HepG2 (cell line): ENCODE results near the gene SPHK1. TPM values are rescaled to one million over a fixed set of nuclear protein-coding genes. Genes with fewer than 3 reads are reported as not detected.

Source experiments
- ATAC-seq: fragments of 200-7000 bp; cut with Tn5 transposase; 3 replicates; pipeline ENCODE4 v1.9.1; 2020; ENCODE audit warnings: mild to moderate bottlenecking, moderate library complexity
- BruUV-seq: library from RNA; stranded (reverse); fragments of 400-500 nt; replicated peaks from 2 replicates; lab custom pipeline; 2021; lab: Mats Ljungman, UMichigan
- CTCF ChIA-PET: fragments of 300-600 bp; formaldehyde crosslinking; extraction: SDS; loops from one replicate; lab custom pipeline; 2021; ENCODE audit warnings: low total read pairs, inconsistent platforms, low intra/inter-chr PET ratio; lab: Yijun Ruan, JAX
- POLR2A ChIA-PET: fragments of 350-600 bp; sonication (Branson Sonifier 250); formaldehyde crosslinking; loops from one replicate; lab custom pipeline; 2020; ENCODE audit warnings: antibody characterized with exemption, inconsistent platforms; lab: Yijun Ruan, JAX
- DNase-seq: peaks from one replicate; pipeline ENCODE4 v3.0.0-alpha.2; 2015; ENCODE audit warnings: low spot score
- FAIRE-seq: peaks from 3 replicates; lab custom pipeline; 2011; peaks lifted over from hg19 to GRCh38; lab: Jason Lieb, UNC
- H2AFZ ChIP-seq: one replicate; pipeline ENCODE4 v1.6.1; 2011; ENCODE audit warnings: low read length, inconsistent platforms
- H3K27ac ChIP-seq: fragments of 300-600 bp; 3 replicates; pipeline ENCODE4 v1.8.0; 2011; ENCODE audit warnings: mixed run types, mild to moderate bottlenecking, mixed read lengths, low read length, inconsistent platforms; ENCODE audit not compliant: insufficient read depth; ENCODE audit errors: extremely low read length
- H3K27me3 ChIP-seq, 2 experiments: fragments of 200-600 bp in 1 of 2; 2 replicates in 1 of 2; 3 replicates in 1 of 2; pipeline versions ENCODE4 v1.6.0 to v1.8.0; 2011; ENCODE audit warnings: low read length in 2 of 2, mild to moderate bottlenecking in 2 of 2, moderate library complexity in 2 of 2, inconsistent platforms in 1 of 2; ENCODE audit not compliant: insufficient read depth in 2 of 2, control insufficient read depth in 1 of 2
- H3K36me3 ChIP-seq, 2 experiments: fragments of 200-600 bp in 1 of 2; replicated peaks in 1 of 2; 2 replicates in 1 of 2; 3 replicates in 1 of 2; pipeline versions ENCODE4 v1.5.1 to v1.8.0; 2011; ENCODE audit warnings: low read length in 2 of 2, inconsistent platforms in 1 of 2; ENCODE audit not compliant: insufficient read depth in 2 of 2, control insufficient read depth in 1 of 2
- H3K4me1 ChIP-seq: 2 replicates; pipeline ENCODE4 v1.5.1; 2012; ENCODE audit warnings: low read length, inconsistent platforms; ENCODE audit not compliant: insufficient read depth
- H3K4me2 ChIP-seq: 2 replicates; pipeline ENCODE4 v1.6.0; 2011; ENCODE audit warnings: low read depth, low read length, inconsistent platforms
- H3K4me3 ChIP-seq, 3 experiments: fragments of 200-600 bp in 1 of 3; sonication (generic), shearing (Covaris generic) in 1 of 3; replicated peaks in 1 of 3; 2 replicates each; pipeline ENCODE4 v1.5.1; 2011 to 2016; ENCODE audit warnings: low read length in 3 of 3, inconsistent platforms in 2 of 3, low read depth in 2 of 3, mild to moderate bottlenecking in 2 of 3, control low read depth in 1 of 3, mixed read lengths in 1 of 3; ENCODE audit not compliant: insufficient read depth in 1 of 3
- H3K79me2 ChIP-seq: one replicate; pipeline ENCODE4 v1.6.1; 2011; ENCODE audit warnings: low read length, inconsistent platforms; ENCODE audit not compliant: insufficient read depth
- H3K9ac ChIP-seq: 2 replicates; pipeline ENCODE4 v1.6.0; 2011; ENCODE audit warnings: mild to moderate bottlenecking, low read depth, low read length, inconsistent platforms; ENCODE audit not compliant: insufficient read depth
- H3K9me3 ChIP-seq: 2 replicates; pipeline ENCODE4 v1.5.1; 2012; ENCODE audit warnings: mild to moderate bottlenecking, low read length
- H4K20me1 ChIP-seq: 2 replicates; pipeline ENCODE4 v1.6.0; 2011; ENCODE audit warnings: inconsistent platforms, mild to moderate bottlenecking, low read length, moderate library complexity; ENCODE audit not compliant: insufficient read depth
- ATF4 ChIP-seq, 2 experiments: fragments of 450-650 bp in 1 of 2; sonication (generic) in 1 of 2; formaldehyde crosslinking; IDR thresholded peaks; 2 replicates each; pipeline versions ENCODE4 v1.5.0 to v1.8.0; 2020 to 2022; ENCODE audit warnings: mild to moderate bottlenecking in 1 of 2, missing genetic modification reagents in 1 of 2
- TBX3 ChIP-seq: fragments of 450-650 bp; IDR thresholded peaks from 2 replicates; pipeline ENCODE4 v1.6.1; 2017; ENCODE audit warnings: antibody characterized with exemption, mild to moderate bottlenecking, inconsistent platforms, borderline replicate concordance
- ZBTB4 ChIP-seq: sonication (generic); formaldehyde crosslinking; IDR thresholded peaks from 2 replicates; pipeline ENCODE4 v1.4.0; 2020; ENCODE audit warnings: missing genetic modification reagents, mild to moderate bottlenecking, borderline replicate concordance
- ZNF784 ChIP-seq: sonication (generic); formaldehyde crosslinking; IDR thresholded peaks from 2 replicates; pipeline ENCODE4 v1.5.1; 2020; ENCODE audit warnings: missing genetic modification reagents, mild to moderate bottlenecking, borderline replicate concordance
- WGBS: methylation state at CpG from one replicate; pipeline ENCODE4 v1.1.6; 2017; ENCODE audit warnings: low lambda C conversion rate; 5-methylcytosine and 5-hydroxymethylcytosine counted together
- in situ Hi-C: cut with HindIII; loops from 2 replicates; pipeline ENCODE4 v1.10.0; 2017; ENCODE audit warnings: low pct_unique_long_range_greater_than_20kb; ENCODE audit not compliant: extremely low pct_ligation_motif_present
- intact Hi-C: fragments of 100-400 bp; cut with micrococcal nuclease; formaldehyde crosslinking; loops from one replicate; pipeline ENCODE4 v1.10.0; 2022; ENCODE audit not compliant: unreplicated experiment
- polyA plus RNA-seq, 8 experiments: library from polyadenylated mRNA; depleted of rRNA in 3 of 8; stranded (reverse) in 7 of 8; unstranded in 1 of 8; fragments of >200 nt; fragmentation: Illumina TruSeq in 4 of 8; extraction: Trizol in 4 of 8; gene quantifications; 2 replicates each; pipeline versions ENCODE4 v1.2.1 to v1.2.3, GENCODE V29; 2011 to 2016; ENCODE audit warnings: low read depth in 4 of 8, missing spikeins in 1 of 8, mixed read lengths in 1 of 8; ENCODE audit not compliant: insufficient read depth in 1 of 8
- total RNA-seq, 5 experiments: library from RNA; depleted of rRNA; stranded (reverse); fragments of >200 nt; fragmentation: Illumina TruSeq; extraction: Trizol; gene quantifications; 2 replicates each; pipeline ENCODE4 v1.2.3, GENCODE V29; 2016; ENCODE audit warnings: low read depth in 1 of 5
- TF ChIP-seq, protein P1 (sequence below): sonication (generic); formaldehyde crosslinking; IDR thresholded peaks from 2 replicates; pipeline ENCODE4 v1.5.0; 2020; ENCODE audit warnings: mild to moderate bottlenecking, missing genetic modification reagents, borderline replicate concordance
- TF ChIP-seq, protein P2 (sequence below): sonication (generic); formaldehyde crosslinking; IDR thresholded peaks from 2 replicates; pipeline ENCODE4 v1.4.0; 2020; ENCODE audit warnings: mild to moderate bottlenecking, low read depth, missing genetic modification reagents

The SPHK1 gene
- total and polyA plus RNA-seq, 2 of the 13 experiments (the other 11 are each of a cell fraction or from before 2014, with no cell fraction given) = 129 to 160 TPM

- Histone ChIP-seq H2AFZ (no peak overlapping the region), H3K4me2 (no peak overlapping the region), H3K4me3 (no peak overlapping the region), H3K9me3 (peaks cover 8% of the 10 kb centered on the region), H3K36me3 (no peaks in the 10 kb centered on the region), H3K79me2 (no peaks in the 10 kb centered on the region), H3K27ac (no peak overlapping the region), H3K9ac (no peak overlapping the region), H3K4me1 (peaks cover 84% of the 10 kb centered on the region), H3K27me3 (no peaks in the 10 kb centered on the region), H4K20me1 (no peaks in the 10 kb centered on the region)
- FAIRE-seq (no peak), ATAC-seq (no peak), DNase-seq (no peak)
- BruUV-seq = no TSS peak
- ChIA-PET CTCF (interaction anchor here (2.1 kb wide), 1 partner anchor 16 kb away, joined by 12 read pairs; the partner anchor contains the start of gene SPHK1), POLR2A (interaction anchor here (1.6 to 24.7 kb wide), 2 partner anchors 14 to 16 kb away, joined by 9 to 1379 read pairs; partner anchors contain the start of genes PRPSAP1 and SPHK1)
- in situ Hi-C loops (no loop called here), intact Hi-C loops (no loop called here)
- WGBS = 96% methylated on average over 10 of the region's 10 CpGs
- no peak for TF ChIP-seq TBX3
- TF ChIP-seq ZNF784 (CRISPR knock-in tag) = no peak
- TF ChIP-seq, protein P1, sequence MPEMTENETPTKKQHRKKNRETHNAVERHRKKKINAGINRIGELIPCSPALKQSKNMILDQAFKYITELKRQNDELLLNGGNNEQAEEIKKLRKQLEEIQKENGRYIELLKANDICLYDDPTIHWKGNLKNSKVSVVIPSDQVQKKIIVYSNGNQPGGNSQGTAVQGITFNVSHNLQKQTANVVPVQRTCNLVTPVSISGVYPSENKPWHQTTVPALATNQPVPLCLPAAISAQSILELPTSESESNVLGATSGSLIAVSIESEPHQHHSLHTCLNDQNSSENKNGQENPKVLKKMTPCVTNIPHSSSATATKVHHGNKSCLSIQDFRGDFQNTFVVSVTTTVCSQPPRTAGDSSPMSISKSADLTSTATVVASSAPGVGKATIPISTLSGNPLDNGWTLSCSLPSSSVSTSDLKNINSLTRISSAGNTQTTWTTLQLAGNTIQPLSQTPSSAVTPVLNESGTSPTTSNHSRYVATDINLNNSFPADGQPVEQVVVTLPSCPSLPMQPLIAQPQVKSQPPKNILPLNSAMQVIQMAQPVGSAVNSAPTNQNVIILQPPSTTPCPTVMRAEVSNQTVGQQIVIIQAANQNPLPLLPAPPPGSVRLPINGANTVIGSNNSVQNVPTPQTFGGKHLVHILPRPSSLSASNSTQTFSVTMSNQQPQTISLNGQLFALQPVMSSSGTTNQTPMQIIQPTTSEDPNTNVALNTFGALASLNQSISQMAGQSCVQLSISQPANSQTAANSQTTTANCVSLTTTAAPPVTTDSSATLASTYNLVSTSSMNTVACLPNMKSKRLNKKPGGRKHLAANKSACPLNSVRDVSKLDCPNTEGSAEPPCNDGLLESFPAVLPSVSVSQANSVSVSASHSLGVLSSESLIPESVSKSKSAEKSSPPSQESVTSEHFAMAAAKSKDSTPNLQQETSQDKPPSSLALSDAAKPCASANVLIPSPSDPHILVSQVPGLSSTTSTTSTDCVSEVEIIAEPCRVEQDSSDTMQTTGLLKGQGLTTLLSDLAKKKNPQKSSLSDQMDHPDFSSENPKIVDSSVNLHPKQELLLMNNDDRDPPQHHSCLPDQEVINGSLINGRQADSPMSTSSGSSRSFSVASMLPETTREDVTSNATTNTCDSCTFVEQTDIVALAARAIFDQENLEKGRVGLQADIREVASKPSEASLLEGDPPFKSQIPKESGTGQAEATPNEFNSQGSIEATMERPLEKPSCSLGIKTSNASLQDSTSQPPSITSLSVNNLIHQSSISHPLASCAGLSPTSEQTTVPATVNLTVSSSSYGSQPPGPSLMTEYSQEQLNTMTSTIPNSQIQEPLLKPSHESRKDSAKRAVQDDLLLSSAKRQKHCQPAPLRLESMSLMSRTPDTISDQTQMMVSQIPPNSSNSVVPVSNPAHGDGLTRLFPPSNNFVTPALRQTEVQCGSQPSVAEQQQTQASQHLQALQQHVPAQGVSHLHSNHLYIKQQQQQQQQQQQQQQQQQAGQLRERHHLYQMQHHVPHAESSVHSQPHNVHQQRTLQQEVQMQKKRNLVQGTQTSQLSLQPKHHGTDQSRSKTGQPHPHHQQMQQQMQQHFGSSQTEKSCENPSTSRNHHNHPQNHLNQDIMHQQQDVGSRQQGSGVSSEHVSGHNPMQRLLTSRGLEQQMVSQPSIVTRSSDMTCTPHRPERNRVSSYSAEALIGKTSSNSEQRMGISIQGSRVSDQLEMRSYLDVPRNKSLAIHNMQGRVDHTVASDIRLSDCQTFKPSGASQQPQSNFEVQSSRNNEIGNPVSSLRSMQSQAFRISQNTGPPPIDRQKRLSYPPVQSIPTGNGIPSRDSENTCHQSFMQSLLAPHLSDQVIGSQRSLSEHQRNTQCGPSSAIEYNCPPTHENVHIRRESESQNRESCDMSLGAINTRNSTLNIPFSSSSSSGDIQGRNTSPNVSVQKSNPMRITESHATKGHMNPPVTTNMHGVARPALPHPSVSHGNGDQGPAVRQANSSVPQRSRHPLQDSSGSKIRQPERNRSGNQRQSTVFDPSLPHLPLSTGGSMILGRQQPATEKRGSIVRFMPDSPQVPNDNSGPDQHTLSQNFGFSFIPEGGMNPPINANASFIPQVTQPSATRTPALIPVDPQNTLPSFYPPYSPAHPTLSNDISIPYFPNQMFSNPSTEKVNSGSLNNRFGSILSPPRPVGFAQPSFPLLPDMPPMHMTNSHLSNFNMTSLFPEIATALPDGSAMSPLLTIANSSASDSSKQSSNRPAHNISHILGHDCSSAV (CRISPR knock-in tag) = no peak
- TF ChIP-seq, protein P2, sequence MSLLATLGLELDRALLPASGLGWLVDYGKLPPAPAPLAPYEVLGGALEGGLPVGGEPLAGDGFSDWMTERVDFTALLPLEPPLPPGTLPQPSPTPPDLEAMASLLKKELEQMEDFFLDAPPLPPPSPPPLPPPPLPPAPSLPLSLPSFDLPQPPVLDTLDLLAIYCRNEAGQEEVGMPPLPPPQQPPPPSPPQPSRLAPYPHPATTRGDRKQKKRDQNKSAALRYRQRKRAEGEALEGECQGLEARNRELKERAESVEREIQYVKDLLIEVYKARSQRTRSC = no peak
- no peak for TF ChIP-seq ZBTB4 (CRISPR knock-in tag)
- TF ChIP-seq ATF4 (CRISPR knock-in tag; IDR thresholded peaks at IDR 0.05) = no peak
- TF ChIP-seq, all 625 proteins: peak for 0
Observed at GRCh38 chr17:76369379-76369778, 15.0 kb upstream of the SPHK1 start.
